NCI-H748 (cell line): ENCODE results near the gene DNPH1.

Source experiments
- DNase-seq: peaks from one replicate; lab custom pipeline; 2025; ENCODE audit not compliant: unreplicated experiment; lab: John Stamatoyannopoulos, UW

Gene DNPH1

GRCh38 chr6:43216200-43216599 is 13.1 kb downstream of the DNPH1 start:
- no peak for DNase-seq

GRCh38 chr6:43215066-43215465 is 14.2 kb downstream of the DNPH1 start:
- DNase-seq: no peak

- DNase-seq: no peak
Observed at GRCh38 chr6:43213431-43213830, 15.8 kb downstream of the DNPH1 start.

DNA sequence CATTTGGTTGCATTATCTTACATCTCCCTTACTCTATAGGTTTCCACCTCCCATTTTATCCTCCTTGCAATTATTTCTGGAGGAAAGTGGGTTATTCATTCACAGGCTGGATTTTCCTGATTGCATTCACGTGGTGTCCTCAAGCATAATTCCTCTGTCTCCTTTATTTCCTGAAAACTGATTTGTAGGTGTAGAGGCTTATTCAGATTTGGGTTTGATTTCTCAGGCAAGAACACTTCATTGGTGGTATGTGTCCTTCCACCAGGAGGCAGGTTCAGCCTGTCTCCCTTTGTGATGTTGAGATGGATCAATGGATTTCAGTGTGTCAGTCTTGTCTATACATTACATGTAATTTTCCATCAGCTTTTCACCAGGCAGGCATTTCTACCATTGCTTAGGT is 17.3 kb downstream of the DNPH1 start:
- no peak for DNase-seq

DNA sequence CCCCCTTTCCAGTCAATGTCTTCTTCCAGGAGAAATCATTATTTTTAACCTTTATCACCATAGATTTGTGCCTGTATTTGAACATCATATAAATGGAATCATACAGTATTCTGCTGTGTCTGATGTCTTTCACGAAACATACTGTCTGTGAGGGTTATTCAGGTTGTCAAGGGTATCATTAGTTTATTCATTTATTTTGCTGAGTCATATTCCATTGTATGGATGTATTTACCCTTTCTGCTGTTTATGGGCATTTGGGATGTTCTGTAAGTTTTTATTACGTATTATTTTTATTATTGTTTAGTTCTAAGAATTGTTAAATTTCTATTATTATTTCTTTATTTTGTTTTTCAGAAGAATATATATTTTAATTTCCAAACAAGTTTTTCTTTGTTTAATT is 22.0 kb downstream of the DNPH1 start:
- DNase-seq: no peak

DNA sequence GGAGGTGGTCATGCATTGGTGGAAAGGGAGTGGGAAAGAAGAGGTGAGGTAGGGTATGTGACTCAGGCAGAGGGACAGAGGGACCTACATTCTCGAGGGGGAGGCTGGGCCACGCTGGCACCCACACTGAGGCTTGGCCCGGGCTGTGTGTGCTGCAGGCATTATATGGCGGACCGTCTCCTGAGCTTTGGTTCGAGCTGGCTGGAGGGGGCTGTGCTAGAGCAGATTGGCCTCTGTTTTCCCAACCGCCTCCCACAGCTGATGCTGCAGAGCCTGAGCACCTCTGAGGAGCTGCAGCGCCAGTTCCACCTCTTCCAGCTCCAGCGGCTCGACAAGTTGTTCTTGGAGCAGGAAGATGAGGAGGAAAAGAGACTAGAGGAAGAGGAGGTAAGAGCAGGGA is 23.4 kb downstream of the DNPH1 start:
- no peak for DNase-seq

DNA sequence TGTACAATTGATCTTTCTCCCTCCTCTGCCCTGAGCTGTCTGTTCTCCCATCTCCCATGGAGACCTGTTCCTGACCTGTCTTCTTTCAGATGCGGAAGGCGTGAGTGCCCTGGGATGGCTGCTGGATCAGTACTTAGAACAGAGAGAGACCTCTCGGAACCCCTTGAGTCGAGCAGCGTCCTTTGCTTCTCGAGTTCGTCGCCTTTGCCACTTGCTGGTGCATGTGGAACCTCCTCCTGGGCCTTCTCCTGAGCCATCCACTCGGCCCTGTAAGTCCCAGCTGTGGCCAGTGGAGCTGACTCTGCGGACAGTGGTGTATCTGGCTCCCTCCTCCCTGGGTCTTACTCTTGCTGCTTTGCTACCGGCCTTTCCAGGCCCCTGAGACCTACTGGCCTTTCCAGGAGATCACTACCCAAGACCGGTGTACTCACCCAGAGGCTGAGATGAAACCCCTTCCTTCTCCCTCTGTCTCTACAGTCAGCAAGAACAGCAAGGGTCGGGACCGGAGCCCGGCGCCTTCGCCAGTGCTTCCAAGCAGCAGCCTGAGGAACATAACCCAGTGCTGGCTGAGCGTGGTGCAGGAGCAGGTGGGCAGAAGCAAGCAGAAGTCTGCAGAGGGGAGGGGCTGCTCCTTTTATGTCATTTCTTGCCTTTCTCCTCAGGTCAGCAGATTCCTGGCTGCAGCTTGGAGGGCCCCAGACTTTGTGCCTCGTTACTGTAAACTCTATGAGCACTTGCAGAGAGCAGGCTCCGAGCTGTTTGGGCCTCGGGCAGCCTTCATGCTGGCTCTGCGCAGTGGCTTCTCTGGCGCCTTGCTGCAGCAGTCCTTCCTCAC is 24.8 kb downstream of the DNPH1 start:
- DNase-seq: no peak

GRCh38 chr6:43203718-43204095 is 25.6 kb downstream of the DNPH1 start:
- no peak for DNase-seq

DNA sequence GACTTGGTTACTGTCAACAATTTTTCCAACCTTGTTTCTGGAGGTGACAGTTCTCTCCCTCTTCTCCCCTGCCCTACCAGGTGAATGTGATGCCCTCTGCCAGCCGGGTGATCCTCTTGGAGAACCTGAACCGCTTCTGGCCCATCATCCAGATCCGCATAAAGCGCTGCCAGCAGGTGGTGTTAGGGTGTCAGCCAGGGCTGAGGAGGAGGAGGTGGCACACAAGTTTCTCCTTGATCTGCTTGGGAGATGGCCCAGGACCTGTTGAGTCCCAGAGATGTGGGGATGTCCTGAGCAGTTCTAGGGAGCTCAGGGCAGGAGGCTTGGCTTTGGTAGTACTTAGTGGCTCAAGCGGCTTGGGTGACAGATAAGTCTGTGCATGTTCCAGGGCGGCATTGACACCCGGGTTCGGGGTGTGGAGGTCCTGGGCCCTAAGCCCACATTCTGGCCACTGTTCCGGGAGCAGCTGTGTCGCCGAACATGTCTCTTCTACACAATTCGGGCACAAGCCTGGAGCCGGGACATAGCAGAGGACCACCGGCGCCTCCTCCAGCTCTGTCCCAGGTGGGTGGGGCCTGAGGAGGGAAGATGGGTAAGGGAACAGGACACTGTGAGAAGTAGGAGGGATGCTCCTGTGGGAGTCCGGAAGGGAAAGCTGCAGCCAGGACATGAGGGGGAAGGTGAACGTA is 26.1 kb downstream of the DNPH1 start:
- DNase-seq: no peak

DNA sequence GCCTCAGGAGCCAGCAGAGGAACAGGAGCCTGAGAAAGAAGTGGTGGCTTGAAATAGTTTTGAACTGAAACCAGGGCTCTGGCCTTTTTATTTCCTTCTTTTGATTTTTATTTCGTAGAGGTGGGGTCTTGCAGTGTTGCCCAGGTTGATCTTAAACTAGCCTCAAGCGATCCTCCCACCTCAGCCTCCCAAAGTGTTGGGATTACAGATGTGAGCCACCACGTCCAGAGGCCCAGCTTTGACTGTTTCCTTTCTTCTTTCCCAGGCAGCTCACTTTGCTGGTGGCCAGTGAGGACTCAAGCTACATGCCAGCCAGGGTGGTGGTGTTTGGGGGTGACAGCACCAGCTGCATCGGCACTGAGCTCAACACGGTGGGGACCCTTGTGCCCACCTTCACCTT is 26.8 kb downstream of the DNPH1 start:
- no peak for DNase-seq

GRCh38 chr6:43200541-43200940 is 28.7 kb downstream of the DNPH1 start:
- DNase-seq: no peak

- no peak for DNase-seq
Observed at GRCh38 chr6:43199912-43200311, 29.4 kb downstream of the DNPH1 start.

- DNase-seq: no peak
Observed at GRCh38 chr6:43196337-43196736, 32.9 kb downstream of the DNPH1 start.

DNA sequence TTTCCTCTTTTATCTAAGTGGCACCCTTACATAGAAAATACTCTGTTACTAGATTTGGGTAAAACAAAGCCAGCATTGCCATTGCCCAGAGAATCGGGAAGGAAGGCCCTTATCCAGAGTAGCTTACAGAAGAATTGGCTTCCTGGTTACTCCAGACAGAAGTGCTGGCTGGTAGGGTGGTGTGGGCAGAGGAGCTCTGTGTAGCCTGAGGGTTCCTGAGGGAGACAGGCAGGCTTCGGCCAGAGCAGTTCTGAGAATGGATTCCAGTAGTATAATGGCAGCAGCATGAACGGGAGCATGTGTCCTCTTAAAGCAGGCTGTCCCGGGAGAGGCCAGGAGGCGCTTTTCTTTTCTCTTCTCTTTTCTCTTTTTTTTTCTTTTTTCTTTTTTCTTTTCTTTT is 35.4 kb downstream of the DNPH1 start:
- no peak for DNase-seq

GRCh38 chr6:43192911-43193310 is 36.4 kb downstream of the DNPH1 start:
- no peak for DNase-seq

GRCh38 chr6:43189776-43190304 is 39.4 kb downstream of the DNPH1 start:
- no peak for DNase-seq

DNA sequence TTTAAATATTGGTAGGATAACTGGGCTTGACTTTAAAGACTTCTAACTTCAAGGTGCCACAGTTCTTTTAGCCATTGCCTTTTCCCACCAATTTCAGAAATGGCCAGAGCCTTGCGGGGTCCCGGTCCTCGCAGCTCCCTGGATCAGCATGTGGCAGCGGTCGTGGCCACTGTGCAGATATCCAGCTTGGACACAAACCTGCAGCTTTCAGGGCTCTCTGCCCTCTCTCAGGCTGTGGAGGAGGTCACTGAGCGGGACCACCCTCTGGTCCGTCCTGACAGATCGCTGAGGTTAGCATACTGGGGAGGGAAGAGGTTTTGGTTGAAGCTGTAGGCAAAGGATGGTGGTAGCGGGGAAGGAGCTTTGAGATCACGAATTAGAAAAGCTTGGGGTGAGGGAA is 40.9 kb downstream of the DNPH1 start:
- no peak for DNase-seq

- DNase-seq: no peak
Observed at GRCh38 chr6:43187821-43188220, 41.5 kb downstream of the DNPH1 start.

- DNase-seq: no peak
Observed at GRCh38 chr6:43186706-43187105, 42.6 kb downstream of the DNPH1 start.

- no peak for DNase-seq
Observed at GRCh38 chr6:43186019-43186418, 43.3 kb downstream of the DNPH1 start.

- DNase-seq: no peak
Observed at GRCh38 chr6:43185391-43185985, 43.8 kb downstream of the DNPH1 start.
